ENCODE results near the gene DLGAP1.

Gene DLGAP1

DNA sequence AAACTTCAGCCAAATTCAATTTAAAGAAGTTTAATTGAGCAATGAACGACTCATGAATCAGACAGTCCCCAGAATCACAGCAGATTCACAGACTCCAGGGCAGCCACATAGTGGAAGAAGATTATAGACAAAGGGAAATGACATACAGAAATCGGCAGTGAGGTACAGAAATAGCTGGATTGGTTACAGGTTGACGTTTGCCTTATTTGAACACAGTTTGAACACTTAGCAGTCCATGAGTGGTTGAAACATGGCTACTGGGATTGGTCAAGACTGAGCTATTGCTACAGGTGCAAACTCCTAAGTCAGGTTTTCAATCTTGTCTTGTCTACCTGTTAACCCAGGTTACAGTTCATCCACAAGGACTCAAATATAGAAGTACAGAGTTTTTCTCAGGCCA is 169.6 kb downstream of the DLGAP1 start:
- no peak for FAIRE-seq

DNA sequence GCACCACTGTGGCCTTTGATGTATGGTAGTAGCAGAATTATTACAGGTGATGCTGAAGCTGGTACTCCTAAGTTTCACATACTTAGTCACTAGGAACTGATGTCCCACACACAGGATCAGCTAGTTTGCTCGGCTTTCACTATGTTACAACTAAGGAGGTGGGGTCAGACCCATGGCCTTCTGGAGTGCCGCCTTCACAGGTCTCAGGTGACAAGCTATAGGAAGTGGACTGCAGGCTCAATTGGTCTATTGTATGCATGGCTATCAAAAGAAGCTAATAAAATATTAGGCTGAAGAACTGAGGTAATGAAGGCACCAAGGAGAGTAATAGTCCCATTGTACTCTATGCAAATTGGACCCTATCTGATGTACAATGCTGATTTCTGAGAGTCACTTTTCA is 170.6 kb downstream of the DLGAP1 start:
- FAIRE-seq: no peak

GRCh38 chr18:4283746-4284291 is 171.3 kb downstream of the DLGAP1 start:
- no peak for FAIRE-seq

- no peak for FAIRE-seq
Measured at GRCh38 chr18:4282954-4283353, 172.2 kb downstream of the DLGAP1 start.

- FAIRE-seq: no peak
Measured at GRCh38 chr18:4276953-4277585, 178.0 kb downstream of the DLGAP1 start.

- FAIRE-seq: no peak
Measured at GRCh38 chr18:4271952-4272351, 183.2 kb downstream of the DLGAP1 start.

GRCh38 chr18:4270988-4271387 is 184.1 kb downstream of the DLGAP1 start:
- no peak for FAIRE-seq

DNA sequence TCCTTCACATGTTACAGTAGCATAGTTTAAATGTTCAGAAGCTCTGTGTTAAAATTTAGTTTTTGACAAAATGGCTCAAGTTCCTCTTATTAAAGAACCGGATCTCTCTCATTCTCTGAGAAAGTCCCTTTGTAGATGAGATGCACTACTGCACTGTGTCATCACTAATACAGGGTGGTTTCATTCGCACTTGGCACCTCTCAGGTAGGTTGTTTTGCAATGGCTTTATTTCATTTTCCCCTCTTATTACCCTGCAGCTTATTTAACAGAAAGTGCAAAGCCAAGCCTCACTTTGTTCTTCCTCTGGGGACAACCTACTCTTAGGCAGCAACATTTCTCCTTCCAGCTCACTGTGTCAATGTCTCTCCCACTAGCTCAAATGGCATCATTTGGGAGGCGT is 185.1 kb downstream of the DLGAP1 start:
- FAIRE-seq: no peak

DNA sequence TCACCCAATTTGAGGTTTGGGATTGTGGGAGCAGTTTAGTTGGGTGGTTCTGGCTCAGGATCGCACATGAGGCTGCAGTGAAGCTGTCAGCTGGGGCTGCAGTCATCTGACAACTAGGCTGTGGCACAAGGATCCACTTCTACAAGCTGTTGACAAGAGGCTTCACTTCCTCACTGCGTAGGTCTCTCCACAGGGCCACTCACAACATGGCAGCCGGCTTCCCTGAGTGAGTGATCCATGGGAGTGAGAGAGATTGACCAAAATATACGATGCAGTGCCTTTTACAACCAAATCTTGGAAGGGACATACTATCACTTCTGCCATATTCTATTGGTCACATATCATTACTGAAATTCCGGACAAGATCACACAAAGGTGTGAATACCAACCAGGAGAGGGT is 187.5 kb downstream of the DLGAP1 start:
- FAIRE-seq: no peak

DNA sequence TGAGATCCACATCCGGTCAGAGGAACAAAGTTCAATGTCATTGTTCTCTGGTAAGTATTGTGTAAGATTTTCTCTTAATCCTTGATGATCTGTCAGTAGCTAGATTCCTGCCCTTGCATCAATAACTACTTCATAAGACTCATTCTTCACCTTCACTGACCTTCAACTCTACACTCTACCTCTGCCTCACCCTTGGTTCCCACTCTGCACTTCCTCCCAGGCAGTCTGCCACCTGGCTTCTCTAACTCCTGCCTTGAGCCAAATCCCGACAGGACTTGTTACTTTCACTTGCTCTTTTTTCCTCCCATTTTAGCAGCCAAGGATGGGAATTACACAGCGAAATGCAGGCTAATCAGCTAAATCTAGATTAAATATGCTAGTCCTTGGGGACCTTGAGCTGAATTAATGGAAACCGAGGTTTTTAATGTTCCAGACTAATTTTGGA is 190.7 kb downstream of the DLGAP1 start:
- no peak for FAIRE-seq

DNA sequence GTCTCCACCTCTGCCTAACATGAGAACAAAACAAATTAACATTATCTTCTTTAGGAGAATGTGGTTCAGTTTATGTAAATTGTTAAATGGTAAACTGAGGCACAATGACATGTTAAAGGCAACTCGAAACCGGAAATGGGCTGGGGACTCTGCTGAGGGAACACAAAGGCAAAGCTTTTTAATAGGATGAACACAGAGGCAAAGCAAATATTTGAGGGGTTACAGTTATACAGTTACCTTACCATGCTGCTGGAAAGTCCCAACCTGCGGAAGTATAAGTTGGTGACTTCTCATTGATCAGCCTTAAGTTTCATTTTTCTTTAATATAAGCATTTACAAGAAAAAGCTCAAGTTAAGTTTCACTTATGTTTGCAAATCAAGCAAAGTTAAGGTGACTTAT is 195.0 kb downstream of the DLGAP1 start:
- no peak for FAIRE-seq

DNA sequence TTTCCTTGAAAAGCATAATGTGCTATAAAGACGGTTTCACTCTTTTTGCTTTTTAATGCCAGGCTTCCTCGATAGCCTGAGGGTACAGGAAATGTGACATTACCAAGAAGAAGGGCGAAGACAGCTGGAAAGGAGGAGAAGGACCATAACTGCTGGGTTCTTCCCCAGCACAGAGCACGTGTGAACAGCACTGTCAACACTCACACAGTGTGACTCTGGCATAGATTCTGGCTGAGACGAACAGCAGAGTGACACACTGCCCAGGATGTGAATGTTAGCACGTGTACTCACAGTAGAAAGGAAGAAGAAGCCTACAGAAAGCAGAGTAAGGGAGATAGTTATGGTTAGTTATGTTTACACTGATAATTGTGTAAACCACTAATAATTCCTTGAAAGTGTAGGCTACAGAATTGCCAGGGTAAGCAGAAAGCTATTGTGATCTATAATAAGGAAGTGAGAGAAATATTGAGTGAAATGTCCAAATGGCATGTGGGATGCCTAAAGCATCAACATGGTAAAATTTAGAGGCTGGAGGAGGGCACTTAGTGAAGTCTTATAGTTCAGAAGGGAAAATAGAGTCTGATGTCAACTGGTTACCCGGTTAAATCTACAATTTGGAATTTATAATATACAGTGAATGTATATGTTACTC is 198.2 kb downstream of the DLGAP1 start:
- FAIRE-seq: no peak

GRCh38 chr18:4254840-4255239 is 200.3 kb downstream of the DLGAP1 start:
- FAIRE-seq: no peak

- FAIRE-seq: no peak
Measured at GRCh38 chr18:4252829-4253228, 202.3 kb downstream of the DLGAP1 start.

GRCh38 chr18:4251873-4252272 is 203.2 kb downstream of the DLGAP1 start:
- no peak for FAIRE-seq

DNA sequence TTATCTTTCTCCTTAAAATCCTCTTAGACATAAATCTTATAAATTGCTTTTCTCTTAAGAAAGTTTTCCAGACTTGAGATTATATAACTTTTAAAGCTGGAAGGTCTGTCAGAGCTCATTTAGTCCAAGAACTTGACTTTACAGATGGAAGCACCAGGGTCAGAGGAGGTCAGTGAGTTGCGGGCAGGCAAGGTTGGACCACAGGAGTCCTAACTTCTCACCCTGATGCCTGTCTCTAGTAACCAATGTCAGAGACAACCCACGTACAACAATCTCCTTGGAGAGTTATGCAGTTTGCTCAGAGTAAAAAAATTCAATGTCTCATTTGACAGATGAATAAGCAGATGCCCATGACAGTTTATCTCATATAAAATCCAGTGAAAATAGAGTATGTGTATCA is 203.9 kb downstream of the DLGAP1 start:
- no peak for FAIRE-seq

DNA sequence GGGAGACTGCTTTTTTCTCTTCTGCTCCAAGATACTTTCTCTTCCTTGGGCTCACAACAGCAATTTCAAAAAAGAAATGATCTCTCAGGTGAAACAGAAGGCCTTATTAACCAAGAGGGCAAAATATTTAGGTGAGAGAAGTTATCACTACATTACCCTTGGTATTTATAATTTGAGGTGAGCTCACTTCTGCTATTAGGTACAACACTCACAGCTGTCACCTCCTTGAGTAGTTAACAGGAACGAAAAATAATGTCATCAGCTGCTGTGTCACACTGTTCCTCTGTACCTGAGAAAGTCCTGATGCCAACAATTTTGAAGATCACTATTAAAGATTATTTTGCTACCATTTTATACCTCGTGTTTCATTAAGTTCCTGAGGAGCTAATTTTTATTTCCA is 205.0 kb downstream of the DLGAP1 start:
- FAIRE-seq: no peak

- no peak for FAIRE-seq
Measured at GRCh38 chr18:4248686-4249085, 206.4 kb downstream of the DLGAP1 start.

- FAIRE-seq: no peak
Measured at GRCh38 chr18:4246374-4246773, 208.7 kb downstream of the DLGAP1 start.

DNA sequence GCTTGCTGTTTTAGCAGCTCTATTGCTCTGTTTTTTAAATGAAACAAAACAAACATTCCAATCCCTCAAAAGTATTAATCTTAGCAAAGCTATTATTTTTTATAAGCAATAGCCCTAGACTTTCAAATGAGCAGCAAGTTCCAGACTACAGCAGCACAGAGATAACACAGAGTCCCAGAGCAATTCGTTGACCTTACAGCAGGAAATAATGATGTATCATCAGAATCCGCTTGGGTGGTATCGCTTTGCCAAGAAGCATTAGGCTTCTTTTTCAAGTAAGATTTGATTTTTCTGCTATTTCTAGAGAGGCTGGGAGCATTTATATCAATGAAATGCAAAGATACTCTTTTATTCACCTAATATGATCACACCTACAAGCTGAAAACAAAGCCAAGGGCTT is 209.7 kb downstream of the DLGAP1 start:
- no peak for FAIRE-seq

DNA sequence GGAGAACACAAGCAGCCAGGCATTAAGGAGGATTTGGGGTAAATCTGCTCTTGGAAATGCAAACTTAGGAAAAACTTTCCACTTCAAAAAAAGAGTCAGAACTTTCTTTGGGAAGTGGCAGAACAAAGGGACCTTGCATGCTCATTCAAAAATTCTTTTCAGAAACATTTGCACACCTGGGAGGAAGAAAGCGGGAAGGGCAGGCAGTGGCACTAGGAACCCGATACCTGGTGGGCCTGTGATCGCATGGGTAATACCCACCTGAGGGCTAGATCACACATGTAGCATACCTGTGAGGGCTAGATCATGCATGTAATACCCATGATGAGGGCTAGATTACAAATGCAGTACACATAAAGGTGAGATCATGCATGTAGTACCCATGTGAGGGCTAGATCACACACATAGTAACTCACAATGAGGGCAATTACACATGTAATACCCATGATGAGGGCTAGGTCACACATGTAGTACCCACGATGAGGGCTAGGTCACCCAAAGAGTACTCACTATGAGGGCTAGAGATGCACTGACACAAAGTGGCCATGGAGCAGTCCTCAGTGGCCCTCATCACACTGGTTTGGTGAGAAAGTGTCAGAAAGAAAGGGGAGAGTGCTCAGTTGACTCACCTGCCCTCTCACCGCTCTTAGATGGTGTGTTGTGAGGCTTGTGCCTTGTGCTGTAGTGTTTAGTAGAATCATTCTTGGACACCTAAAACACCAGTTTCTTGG is 212.5 kb downstream of the DLGAP1 start:
- FAIRE-seq: no peak

- no peak for FAIRE-seq
Measured at GRCh38 chr18:4241090-4241617, 214.0 kb downstream of the DLGAP1 start.

DNA sequence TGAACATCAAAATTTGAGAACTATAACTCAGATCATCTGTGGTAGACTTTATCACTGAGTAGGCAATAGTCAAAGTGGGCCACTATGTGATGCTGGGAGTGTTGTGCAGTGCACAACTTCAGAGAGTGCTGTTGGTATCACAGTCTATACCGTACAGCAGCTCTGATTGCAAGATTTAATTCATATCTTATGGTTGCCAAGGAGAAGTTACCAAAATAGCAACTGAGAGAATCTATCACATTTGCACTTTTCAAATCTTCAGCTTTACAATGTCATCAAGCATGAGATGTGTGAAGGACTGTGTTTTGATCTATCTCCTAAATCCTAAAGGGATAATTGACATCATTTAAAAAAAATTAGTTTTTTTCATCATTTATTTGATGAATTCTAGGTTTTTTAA is 216.1 kb downstream of the DLGAP1 start:
- no peak for FAIRE-seq

DNA sequence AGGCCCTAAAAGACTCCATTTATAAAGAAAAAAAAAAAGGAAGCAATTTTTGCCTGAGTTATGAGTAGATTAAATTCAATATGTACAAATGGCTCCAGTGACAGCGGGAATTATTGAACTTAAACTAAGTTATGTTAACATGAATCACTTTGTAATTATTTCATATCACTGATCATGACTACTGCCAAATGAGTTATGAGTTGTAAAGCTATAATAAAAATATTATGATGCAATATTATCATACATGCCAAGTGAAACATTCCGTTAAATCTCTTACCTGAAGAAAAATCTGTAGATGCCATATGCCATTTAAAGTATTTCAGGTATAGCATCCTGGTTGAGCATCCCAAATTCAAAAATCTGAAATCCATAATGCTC is 217.5 kb downstream of the DLGAP1 start:
- FAIRE-seq: no peak
